Choroid plexus epithelial cell (primary cell): Measurements from ENCODE around the gene TLK1.
"Not testable (repeated sequence)": the region's sequence is repeated elsewhere in the genome, so short reads cannot be mapped to it uniquely, and the experiment has no call there.

ENCODE experiments used
- DNase-seq: peaks from one replicate; pipeline ENCODE4 v3.0.0-alpha.2; 2010; ENCODE audit warnings: low read depth
- H3K4me3 ChIP-seq: 2 replicates; pipeline ENCODE4 v1.5.1; 2011; ENCODE audit warnings: low read depth, mild to moderate bottlenecking, control low read depth, low read length, moderate library complexity
- TF ChIP-seq, protein P1 (sequence below): conservative IDR thresholded peaks from 2 replicates; pipeline ENCODE4 v1.5.1; 2011; ENCODE audit warnings: low read depth, mild to moderate bottlenecking, control low read depth, inconsistent platforms, low read length, moderate library complexity

The TLK1 gene

DNA sequence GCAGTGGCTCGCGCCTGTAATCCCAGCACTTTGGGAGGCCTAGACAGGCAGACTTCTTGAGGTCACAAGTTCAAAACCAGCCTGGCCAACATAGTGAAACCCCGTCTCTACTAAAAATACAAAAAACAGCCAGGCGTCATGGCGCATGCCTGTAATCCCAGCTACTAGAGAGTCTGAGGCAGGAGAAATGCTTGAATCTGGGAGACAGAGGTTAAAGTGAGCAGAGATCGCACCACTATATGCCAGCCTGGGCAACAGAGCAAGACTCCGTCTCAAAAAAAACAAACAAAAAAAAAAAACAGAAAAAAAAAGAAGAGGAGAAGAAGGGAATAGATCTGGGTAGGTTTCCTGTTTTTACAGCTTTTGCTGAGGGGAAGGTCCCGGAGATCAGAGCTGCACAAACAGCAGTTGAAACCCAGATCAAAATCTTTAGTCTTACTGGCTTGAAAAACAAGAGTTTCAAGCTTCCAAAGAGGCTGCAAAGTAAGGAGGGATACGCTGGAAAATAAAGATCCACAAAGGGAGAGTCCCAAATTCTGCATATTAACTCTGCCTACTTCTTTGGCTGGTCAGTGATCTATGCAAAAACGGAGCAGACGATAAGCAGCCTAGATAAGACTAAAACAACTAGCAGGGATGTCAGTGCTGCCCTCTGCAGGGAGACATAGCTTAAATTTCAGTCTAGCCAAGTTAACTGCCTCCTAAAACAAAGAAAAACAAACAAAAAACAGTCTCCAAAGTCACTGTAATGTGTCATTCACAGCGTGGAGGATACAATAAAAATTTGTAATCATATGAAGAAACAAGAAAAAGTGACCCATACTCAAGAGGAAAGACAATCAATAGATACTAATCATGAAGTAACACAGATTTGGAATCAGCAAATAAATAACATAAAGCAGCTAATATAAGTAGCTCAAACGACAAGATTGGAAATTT, 74.1 kb downstream of the TLK1 start:
- DNase-seq = peak; percentile 82
- H3K4me3 ChIP-seq = peak overlapping the region; percentile 37
- TF ChIP-seq, protein P1, sequence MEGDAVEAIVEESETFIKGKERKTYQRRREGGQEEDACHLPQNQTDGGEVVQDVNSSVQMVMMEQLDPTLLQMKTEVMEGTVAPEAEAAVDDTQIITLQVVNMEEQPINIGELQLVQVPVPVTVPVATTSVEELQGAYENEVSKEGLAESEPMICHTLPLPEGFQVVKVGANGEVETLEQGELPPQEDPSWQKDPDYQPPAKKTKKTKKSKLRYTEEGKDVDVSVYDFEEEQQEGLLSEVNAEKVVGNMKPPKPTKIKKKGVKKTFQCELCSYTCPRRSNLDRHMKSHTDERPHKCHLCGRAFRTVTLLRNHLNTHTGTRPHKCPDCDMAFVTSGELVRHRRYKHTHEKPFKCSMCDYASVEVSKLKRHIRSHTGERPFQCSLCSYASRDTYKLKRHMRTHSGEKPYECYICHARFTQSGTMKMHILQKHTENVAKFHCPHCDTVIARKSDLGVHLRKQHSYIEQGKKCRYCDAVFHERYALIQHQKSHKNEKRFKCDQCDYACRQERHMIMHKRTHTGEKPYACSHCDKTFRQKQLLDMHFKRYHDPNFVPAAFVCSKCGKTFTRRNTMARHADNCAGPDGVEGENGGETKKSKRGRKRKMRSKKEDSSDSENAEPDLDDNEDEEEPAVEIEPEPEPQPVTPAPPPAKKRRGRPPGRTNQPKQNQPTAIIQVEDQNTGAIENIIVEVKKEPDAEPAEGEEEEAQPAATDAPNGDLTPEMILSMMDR = peak; percentile 83

DNA sequence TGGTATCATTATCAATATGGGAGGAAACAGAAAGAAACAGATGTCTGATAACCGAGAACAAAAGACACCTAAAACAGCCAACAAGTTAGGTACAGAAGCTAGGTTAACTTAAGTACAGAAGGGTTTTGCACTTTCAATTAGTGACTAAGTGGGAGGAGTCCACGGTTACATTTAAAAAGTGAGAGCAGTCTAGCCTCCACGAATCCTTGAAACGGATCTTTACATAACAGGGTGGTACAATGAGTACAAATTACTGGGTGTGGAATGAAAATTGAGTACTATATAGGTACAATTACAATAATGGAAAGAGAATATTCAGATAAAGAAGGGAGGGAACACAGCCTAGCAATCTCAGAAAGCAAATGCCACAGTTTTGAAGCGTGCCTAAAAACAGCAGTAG, 76.6 kb downstream of the TLK1 start:
- TF ChIP-seq, protein P1 = no peak
- H3K4me3 ChIP-seq = no peak overlapping the region
- DNase-seq = no peak

DNA sequence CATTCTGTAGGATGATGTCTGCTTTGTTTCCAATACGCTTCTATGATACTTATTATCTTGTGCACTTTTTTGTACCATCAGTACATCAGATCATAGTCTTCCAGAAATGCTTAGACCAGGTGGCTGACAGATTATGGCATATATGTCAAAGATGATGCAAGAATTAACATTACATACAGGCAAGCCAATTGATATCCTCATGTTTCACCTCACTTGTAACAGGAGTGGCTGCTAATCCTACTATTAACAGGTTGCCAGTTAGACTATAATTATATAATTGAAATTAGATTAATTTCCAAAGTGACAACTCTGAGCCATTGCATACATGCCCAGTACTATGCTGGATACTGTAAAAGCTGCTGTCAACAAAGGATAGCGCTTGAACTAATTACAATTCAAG, 77.2 kb downstream of the TLK1 start:
- H3K4me3 ChIP-seq = no peak overlapping the region
- DNase-seq = no peak
- TF ChIP-seq, protein P1 = no peak

DNA sequence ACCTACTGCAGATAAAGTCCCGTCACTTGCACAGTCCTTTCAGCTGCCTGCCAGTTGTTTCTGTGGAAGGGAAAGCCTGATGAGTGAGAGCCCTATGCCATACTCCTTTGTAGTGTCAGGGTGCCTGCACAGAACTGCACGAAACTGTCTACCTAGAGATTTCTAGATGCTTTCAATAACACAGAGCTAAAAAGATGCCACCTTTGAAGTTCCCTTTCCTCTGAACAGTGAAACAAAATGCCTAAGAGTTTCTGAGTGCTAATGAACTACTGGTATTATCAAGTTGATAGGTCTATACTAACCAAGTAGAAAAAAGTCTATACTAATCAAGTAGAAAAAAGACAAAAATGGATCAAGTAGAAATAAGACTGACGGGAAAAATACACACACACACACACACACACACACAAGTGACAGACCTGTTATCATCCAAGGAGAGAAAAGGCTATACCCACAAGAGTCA, 79.0 kb downstream of the TLK1 start:
- no peak for DNase-seq
- no peak overlapping the region for H3K4me3 ChIP-seq
- TF ChIP-seq, protein P1 = no peak

DNA sequence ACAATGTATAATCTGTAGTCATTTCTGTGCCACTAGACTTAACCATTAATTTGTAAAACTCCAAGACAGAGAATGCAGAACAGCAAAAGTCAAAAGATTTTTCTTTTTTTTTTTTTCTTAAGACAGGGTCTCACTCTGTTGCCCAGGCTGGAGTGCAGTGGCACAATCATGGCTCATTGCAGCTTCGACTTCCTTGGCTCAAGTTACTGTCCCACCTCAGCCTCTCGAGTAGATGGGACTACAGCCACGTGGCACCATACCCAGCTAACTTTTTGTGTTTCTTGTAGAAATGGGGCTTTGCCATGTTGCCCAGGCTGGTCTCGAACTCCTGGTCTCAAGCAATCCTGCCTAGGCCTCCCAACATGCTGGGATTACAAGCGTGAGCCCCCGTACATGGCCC, 80.1 kb downstream of the TLK1 start:
- TF ChIP-seq, protein P1 = no peak

DNA sequence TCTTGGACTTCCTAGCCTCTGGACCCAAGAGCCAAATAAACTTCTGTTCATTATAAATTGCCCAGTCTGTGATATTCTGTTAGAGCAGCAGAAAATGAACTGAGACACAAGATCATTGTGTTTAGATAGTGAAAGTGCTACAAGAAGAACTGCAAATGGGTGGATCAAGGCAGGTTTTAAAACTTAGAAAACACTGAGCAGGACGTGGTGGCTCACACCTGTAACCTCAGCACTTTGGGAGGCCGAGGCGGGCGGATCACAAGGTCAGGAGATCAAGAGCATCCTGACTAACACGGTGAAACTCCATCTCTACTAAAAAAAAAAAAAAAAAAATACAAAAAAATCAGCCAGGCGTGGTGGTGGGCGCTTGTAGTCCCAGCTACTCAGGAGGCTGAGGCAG, 84.3 kb downstream of the TLK1 start:
- not testable (repeated sequence) for H3K4me3 ChIP-seq, DNase-seq

More for the DNA sequence above, 80.1 kb downstream of the TLK1 start:
- no peak for DNase-seq
- no peak overlapping the region for H3K4me3 ChIP-seq

DNA sequence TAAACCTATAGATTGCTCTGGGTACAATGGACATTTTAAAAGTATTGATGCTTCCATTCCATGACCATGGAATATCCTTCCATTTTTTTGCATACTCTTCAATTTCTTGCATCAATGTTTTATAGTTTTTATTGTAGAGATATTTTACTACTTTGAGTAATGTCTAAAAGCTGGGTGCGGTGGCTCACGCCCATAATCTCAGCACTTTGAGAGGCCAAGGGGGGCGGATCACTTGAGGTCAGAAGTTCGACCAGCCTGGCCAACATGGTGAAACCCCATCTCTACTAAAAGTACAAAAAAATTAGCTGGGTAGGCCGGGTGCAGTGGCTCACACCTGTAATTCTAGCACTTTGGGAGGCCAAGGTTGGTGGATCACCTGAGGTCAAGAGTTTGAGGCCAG, 88.5 kb downstream of the TLK1 start:
- DNase-seq = no peak
- TF ChIP-seq, protein P1 = no peak
- H3K4me3 ChIP-seq = no peak overlapping the region
